ENCODE measurements around the gene PTPN9. TPM values are rescaled to one million over a fixed set of nuclear protein-coding genes. Genes with fewer than 3 reads are reported as not detected.

Gene PTPN9
- total and polyA plus RNA-seq, 2 of the 13 experiments (the other 11 are each of a cell fraction or from before 2014, with no cell fraction given) = 16.6 to 19.9 TPM

DNA sequence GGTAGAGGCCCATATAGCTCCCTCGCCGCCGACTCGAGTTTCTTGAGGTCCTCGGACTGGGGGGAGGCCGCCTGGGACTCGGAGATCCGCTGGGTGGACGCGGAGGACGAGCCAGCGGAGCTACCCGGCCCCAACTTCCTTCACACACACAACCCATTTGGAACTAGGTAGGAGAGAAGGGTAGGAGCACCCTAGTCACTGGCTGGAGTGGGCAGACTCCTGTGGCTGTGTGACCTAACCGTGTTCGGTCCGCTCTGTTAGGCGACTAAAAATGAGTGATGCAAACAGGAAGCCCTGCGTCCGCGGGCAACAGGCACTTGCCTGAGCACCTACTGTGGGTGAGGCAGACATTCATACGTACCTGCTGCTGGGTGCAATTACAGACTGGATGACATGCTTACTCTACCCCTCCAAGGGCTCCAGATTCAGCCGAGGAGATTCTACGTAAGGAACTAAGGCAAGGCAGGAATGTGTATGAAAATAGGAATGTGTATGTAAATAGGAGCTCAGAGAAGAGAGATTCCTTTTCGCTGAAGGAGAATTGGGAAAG lies 123.1 kb downstream of the PTPN9 start (continued):
- TF ChIP-seq ZBTB38 (CRISPR knock-in tag; IDR thresholded peaks at IDR 0.05) = 0 out of 2 replicates have a peak, but pooled peaks have one; percentile 16
- peak; percentile 64; the same call in 1 of the 2 replicates for TF ChIP-seq DMAP1 (CRISPR knock-in tag; IDR thresholded peaks at IDR 0.05)
- TF ChIP-seq, protein P1, sequence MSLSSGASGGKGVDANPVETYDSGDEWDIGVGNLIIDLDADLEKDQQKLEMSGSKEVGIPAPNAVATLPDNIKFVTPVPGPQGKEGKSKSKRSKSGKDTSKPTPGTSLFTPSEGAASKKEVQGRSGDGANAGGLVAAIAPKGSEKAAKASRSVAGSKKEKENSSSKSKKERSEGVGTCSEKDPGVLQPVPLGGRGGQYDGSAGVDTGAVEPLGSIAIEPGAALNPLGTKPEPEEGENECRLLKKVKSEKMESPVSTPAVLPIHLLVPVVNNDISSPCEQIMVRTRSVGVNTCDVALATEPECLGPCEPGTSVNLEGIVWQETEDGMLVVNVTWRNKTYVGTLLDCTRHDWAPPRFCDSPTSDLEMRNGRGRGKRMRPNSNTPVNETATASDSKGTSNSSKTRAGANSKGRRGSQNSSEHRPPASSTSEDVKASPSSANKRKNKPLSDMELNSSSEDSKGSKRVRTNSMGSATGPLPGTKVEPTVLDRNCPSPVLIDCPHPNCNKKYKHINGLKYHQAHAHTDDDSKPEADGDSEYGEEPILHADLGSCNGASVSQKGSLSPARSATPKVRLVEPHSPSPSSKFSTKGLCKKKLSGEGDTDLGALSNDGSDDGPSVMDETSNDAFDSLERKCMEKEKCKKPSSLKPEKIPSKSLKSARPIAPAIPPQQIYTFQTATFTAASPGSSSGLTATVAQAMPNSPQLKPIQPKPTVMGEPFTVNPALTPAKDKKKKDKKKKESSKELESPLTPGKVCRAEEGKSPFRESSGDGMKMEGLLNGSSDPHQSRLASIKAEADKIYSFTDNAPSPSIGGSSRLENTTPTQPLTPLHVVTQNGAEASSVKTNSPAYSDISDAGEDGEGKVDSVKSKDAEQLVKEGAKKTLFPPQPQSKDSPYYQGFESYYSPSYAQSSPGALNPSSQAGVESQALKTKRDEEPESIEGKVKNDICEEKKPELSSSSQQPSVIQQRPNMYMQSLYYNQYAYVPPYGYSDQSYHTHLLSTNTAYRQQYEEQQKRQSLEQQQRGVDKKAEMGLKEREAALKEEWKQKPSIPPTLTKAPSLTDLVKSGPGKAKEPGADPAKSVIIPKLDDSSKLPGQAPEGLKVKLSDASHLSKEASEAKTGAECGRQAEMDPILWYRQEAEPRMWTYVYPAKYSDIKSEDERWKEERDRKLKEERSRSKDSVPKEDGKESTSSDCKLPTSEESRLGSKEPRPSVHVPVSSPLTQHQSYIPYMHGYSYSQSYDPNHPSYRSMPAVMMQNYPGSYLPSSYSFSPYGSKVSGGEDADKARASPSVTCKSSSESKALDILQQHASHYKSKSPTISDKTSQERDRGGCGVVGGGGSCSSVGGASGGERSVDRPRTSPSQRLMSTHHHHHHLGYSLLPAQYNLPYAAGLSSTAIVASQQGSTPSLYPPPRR (CRISPR knock-in tag; IDR thresholded peaks at IDR 0.05; ENCODE audit: borderline replicate concordance) = no peak
- TF ChIP-seq ZNF264 (CRISPR knock-in tag; IDR thresholded peaks at IDR 0.05) = peak; percentile 52; the same call in 1 of the 2 replicates
- TF ChIP-seq REXO4 (CRISPR knock-in tag; IDR thresholded peaks at IDR 0.05; ENCODE audit: borderline replicate concordance) = no peak
- TF ChIP-seq ZNF3 (CRISPR knock-in tag; IDR thresholded peaks at IDR 0.05) = 0 out of 2 replicates have a peak, but pooled peaks have one; percentile 32
- TF ChIP-seq YEATS4 (CRISPR knock-in tag; IDR thresholded peaks at IDR 0.05; ENCODE audit: borderline replicate concordance) = 0 out of 2 replicates have a peak, but pooled peaks have one; percentile 21
- peak; percentile 45; the same call in 1 of the 2 replicates for TF ChIP-seq HOXA3 (CRISPR knock-in tag; IDR thresholded peaks at IDR 0.05)
- TF ChIP-seq PPARG (CRISPR knock-in tag; conservative IDR thresholded peaks at IDR 0.05) = no peak
- TF ChIP-seq POLR2A (IDR thresholded peaks at IDR 0.05; ENCODE audit: insufficient read depth in 1 of 2, low read depth in 2 of 2, low read length in 2 of 2) = peak in 1 of 2 experiments; percentile 40; a peak in 1 of 4 replicates
- no peak for TF ChIP-seq ZNF12 (CRISPR knock-in tag; IDR thresholded peaks at IDR 0.05)
- TF ChIP-seq, protein P2, sequence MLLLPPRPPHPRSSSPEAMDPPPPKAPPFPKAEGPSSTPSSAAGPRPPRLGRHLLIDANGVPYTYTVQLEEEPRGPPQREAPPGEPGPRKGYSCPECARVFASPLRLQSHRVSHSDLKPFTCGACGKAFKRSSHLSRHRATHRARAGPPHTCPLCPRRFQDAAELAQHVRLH (CRISPR knock-in tag; IDR thresholded peaks at IDR 0.05; ENCODE audit: borderline replicate concordance, low read depth) = peak; percentile 15; the same call in 1 of the 2 replicates
- TF ChIP-seq, protein P3, sequence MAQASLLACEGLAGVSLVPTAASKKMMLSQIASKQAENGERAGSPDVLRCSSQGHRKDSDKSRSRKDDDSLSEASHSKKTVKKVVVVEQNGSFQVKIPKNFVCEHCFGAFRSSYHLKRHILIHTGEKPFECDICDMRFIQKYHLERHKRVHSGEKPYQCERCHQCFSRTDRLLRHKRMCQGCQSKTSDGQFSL (CRISPR knock-in tag; IDR thresholded peaks at IDR 0.05) = no peak
- TF ChIP-seq CREB1 (IDR thresholded peaks at IDR 0.05) = no peak
- no peak; the same call in 1 of the 2 replicates for TF ChIP-seq CREB1 (CRISPR knock-in tag; IDR thresholded peaks at IDR 0.05)
- no peak for TF ChIP-seq ZNF232 (CRISPR knock-in tag; IDR thresholded peaks at IDR 0.05; ENCODE audit: borderline replicate concordance)
- TF ChIP-seq ZBTB21 (CRISPR knock-in tag; IDR thresholded peaks at IDR 0.05) = no peak
- no peak for TF ChIP-seq ZNF331 (CRISPR knock-in tag; IDR thresholded peaks at IDR 0.05)
- TF ChIP-seq CC2D1A (CRISPR knock-in tag; IDR thresholded peaks at IDR 0.05) = no peak
- TF ChIP-seq NFIB (CRISPR knock-in tag; IDR thresholded peaks at IDR 0.05; ENCODE audit: borderline replicate concordance) = no peak
- no peak for TF ChIP-seq GFI1 (CRISPR knock-in tag; IDR thresholded peaks at IDR 0.05; ENCODE audit: borderline replicate concordance)
- TF ChIP-seq ZNF282 (IDR thresholded peaks at IDR 0.05; ENCODE audit: partially characterized antibody) = no peak
- TF ChIP-seq WIZ (CRISPR knock-in tag; IDR thresholded peaks at IDR 0.05) = no peak
- TF ChIP-seq RNF2 (conservative IDR thresholded peaks at IDR 0.05; ENCODE audit: low read depth) = no peak
- peak; percentile 48; the same call in 1 of the 2 replicates for TF ChIP-seq ZNF746 (CRISPR knock-in tag; IDR thresholded peaks at IDR 0.05)
- no peak for TF ChIP-seq TBL1XR1 (IDR thresholded peaks at IDR 0.05; ENCODE audit: borderline replicate concordance, low read length, partially characterized antibody)
- TF ChIP-seq, protein P4, sequence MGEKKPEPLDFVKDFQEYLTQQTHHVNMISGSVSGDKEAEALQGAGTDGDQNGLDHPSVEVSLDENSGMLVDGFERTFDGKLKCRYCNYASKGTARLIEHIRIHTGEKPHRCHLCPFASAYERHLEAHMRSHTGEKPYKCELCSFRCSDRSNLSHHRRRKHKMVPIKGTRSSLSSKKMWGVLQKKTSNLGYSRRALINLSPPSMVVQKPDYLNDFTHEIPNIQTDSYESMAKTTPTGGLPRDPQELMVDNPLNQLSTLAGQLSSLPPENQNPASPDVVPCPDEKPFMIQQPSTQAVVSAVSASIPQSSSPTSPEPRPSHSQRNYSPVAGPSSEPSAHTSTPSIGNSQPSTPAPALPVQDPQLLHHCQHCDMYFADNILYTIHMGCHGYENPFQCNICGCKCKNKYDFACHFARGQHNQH (CRISPR knock-in tag; IDR thresholded peaks at IDR 0.05) = no peak

Data from HepG2 (cell line).